Thyroid gland (tissue), 4 donors: Measurements from ENCODE around the gene RPL18.

Experiments
- POLR2A ChIP-seq, 2 donors: fragments of 450-650 bp; IDR thresholded peaks; one replicate each; pipeline ENCODE4 v1.6.1; 2017; ENCODE audit warnings: antibody characterized with exemption in 2 of 2, mild to moderate bottlenecking in 2 of 2, moderate library complexity in 1 of 2
- TF ChIP-seq, protein P1 (sequence below), 6 experiments: fragments of 200-600 bp in 3 of 6; fragments of 450-650 bp in 3 of 6; sonication (generic) in 3 of 6; IDR thresholded peaks; one replicate each; pipeline ENCODE4 v1.5.1; 2016 to 2019; ENCODE audit warnings: antibody characterized with exemption in 6 of 6, mild to moderate bottlenecking in 2 of 6, inconsistent platforms in 1 of 6, moderate library complexity in 1 of 6

GRCh38 chr19:48627865-48628314, 8.9 kb upstream of the RPL18 start:
- no peak for TF ChIP-seq POLR2A (IDR thresholded peaks at IDR 0.05)
- TF ChIP-seq, protein P1, sequence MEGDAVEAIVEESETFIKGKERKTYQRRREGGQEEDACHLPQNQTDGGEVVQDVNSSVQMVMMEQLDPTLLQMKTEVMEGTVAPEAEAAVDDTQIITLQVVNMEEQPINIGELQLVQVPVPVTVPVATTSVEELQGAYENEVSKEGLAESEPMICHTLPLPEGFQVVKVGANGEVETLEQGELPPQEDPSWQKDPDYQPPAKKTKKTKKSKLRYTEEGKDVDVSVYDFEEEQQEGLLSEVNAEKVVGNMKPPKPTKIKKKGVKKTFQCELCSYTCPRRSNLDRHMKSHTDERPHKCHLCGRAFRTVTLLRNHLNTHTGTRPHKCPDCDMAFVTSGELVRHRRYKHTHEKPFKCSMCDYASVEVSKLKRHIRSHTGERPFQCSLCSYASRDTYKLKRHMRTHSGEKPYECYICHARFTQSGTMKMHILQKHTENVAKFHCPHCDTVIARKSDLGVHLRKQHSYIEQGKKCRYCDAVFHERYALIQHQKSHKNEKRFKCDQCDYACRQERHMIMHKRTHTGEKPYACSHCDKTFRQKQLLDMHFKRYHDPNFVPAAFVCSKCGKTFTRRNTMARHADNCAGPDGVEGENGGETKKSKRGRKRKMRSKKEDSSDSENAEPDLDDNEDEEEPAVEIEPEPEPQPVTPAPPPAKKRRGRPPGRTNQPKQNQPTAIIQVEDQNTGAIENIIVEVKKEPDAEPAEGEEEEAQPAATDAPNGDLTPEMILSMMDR (IDR thresholded peaks at IDR 0.05), result no peak
